Measurements from ENCODE around the gene PHACTR1.

DNA sequence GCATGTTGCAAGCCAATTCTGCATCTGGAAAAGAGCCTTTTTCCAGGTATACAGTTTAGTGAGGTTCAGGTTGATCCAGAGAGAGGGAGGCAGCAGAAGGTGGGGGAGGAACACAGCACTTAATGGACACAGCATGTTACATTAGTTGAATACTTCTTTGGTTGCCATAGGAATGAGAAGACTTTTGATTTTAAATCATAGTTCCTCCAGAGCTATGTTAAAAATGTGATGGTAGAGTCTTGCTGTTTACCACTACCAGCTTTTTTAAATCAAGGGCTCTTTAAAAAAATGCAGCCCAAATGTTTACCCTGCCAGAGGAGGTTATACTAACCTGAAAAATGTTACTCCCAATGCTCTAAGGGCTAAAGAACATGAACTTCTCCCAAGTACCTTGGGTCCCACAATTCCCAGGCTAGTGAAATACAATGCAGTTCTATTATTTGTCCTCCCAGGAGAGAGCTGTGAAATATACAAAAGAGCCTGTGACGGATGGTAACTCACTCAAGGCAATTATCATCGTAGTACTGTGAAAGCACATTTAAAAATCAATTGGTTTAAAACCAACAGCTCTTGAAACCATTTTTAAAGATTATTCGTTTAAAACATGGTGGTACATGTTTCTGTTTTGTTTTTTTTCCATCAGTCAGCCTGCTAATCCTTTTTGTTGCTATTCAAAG is 6.9 kb upstream of the PHACTR1 start:
- TF ChIP-seq, protein P1, sequence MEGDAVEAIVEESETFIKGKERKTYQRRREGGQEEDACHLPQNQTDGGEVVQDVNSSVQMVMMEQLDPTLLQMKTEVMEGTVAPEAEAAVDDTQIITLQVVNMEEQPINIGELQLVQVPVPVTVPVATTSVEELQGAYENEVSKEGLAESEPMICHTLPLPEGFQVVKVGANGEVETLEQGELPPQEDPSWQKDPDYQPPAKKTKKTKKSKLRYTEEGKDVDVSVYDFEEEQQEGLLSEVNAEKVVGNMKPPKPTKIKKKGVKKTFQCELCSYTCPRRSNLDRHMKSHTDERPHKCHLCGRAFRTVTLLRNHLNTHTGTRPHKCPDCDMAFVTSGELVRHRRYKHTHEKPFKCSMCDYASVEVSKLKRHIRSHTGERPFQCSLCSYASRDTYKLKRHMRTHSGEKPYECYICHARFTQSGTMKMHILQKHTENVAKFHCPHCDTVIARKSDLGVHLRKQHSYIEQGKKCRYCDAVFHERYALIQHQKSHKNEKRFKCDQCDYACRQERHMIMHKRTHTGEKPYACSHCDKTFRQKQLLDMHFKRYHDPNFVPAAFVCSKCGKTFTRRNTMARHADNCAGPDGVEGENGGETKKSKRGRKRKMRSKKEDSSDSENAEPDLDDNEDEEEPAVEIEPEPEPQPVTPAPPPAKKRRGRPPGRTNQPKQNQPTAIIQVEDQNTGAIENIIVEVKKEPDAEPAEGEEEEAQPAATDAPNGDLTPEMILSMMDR (IDR thresholded peaks at IDR 0.05; ENCODE audit: low read length) = no peak
- no peak for TF ChIP-seq EZH2 (IDR thresholded peaks at IDR 0.05; ENCODE audit: borderline replicate concordance, low read length)

Measured in OCI-LY1 (cell line).